OCI-LY7 (cell line): Measurements from ENCODE around the gene STK16.

ENCODE experiments used
- EZH2phosphoT487 ChIP-seq: fragments of 200-600 bp; sonication (generic); IDR thresholded peaks from 2 replicates; pipeline ENCODE4 v1.6.1; 2018; ENCODE audit warnings: low read depth, borderline replicate concordance, mild to moderate bottlenecking, mixed run types, antibody characterized with exemption, low read length, moderate library complexity, mixed read lengths
- TF ChIP-seq, protein P1 (sequence below): fragments of 200-600 bp; sonication (generic); conservative IDR thresholded peaks from 2 replicates; pipeline ENCODE4 v1.5.1; 2014; ENCODE audit warnings: mild to moderate bottlenecking, antibody characterized with exemption, low read length, moderate library complexity, mixed read lengths

DNA sequence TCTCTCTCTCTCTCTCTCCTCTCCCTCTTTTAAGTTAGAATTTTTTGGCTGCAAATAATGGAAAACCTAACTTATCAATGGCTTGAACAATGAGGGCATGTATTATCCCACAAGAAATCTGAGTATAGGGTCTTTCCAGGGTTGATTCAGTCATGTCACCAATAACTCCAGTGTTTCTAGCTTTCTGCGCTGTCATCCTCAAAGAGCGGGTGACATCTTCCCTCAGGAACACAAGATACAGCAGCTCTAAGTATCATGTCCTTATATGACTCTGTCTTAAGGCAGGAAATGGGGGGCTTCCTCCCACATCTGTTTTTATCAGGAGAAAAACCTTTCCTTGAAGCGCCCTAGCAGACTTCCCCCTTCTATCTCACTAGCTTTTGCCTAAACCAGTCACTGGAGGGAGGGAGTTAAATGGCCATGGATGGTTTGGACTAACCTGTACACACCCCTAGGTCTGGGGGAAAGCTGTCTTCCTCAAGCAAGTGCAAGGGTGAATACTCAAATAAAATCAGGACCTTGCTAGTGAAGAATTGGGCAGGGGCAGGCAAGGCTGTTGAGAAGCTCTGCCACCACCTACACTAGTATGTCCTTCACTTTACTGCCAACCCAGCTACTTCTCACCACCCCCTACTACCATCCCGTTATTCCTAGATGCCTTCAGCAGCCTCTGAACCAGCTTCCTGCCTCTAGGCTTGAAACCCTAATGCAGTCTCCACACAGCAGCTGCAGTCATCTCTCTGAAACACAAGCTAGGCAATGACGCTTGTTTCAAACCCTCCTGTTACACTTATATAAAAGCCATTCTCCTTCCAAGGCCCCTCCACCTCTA is 16.0 kb downstream of the STK16 start:
- TF ChIP-seq, protein P1, sequence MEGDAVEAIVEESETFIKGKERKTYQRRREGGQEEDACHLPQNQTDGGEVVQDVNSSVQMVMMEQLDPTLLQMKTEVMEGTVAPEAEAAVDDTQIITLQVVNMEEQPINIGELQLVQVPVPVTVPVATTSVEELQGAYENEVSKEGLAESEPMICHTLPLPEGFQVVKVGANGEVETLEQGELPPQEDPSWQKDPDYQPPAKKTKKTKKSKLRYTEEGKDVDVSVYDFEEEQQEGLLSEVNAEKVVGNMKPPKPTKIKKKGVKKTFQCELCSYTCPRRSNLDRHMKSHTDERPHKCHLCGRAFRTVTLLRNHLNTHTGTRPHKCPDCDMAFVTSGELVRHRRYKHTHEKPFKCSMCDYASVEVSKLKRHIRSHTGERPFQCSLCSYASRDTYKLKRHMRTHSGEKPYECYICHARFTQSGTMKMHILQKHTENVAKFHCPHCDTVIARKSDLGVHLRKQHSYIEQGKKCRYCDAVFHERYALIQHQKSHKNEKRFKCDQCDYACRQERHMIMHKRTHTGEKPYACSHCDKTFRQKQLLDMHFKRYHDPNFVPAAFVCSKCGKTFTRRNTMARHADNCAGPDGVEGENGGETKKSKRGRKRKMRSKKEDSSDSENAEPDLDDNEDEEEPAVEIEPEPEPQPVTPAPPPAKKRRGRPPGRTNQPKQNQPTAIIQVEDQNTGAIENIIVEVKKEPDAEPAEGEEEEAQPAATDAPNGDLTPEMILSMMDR = no peak
- no peak for TF ChIP-seq EZH2phosphoT487
